ENCODE data around the gene IMP3. TPM values are rescaled to one million over a fixed set of nuclear protein-coding genes. Genes with fewer than 3 reads are reported as not detected.
A peak's percentile ranks its signal among the peaks of the same experiment; 100 is the strongest.

IMP3 gene
- total RNA-seq, 2 donors from 2014 or later: 125 to 277 TPM

- 85% methylated on average over 2 of the region's 2 CpGs for WGBS
- Histone ChIP-seq H3K36me3 (no peaks in the 10 kb centered on the region), H3K4me1 (replicated peaks) (peaks cover 17% of the 10 kb centered on the region), H3K27me3 (replicated peaks; ENCODE audit: insufficient read depth) (no peaks in the 10 kb centered on the region), H3K27ac (no peak overlapping the region), H3K9me3 (no peaks in the 10 kb centered on the region), H3K4me3 (no peak overlapping the region)
- no peak for DNase-seq (ENCODE audit: low spot score)
- intact Hi-C loops (cut with DNase I): loop anchor here (5.0 kb wide), 1 partner anchor 93 kb away; no protein-coding TSS in a partner anchor
- TF ChIP-seq POLR2A (IDR thresholded peaks at IDR 0.05) (no peak), POLR2AphosphoS5 (IDR thresholded peaks at IDR 0.05) (no peak), CTCF (IDR thresholded peaks at IDR 0.05) (no peak)
These were observed 4.4 kb upstream of the IMP3 start for GRCh38 chr15:75644376-75644775.

- DNase-seq (ENCODE audit: low spot score): no peak
- intact Hi-C loops (cut with DNase I): loop anchor here (5.0 kb wide), 1 partner anchor 96 kb away; no protein-coding TSS in a partner anchor
- H3K27me3 ChIP-seq (replicated peaks; ENCODE audit: insufficient read depth): no peaks in the 10 kb centered on the region
- WGBS: 92% methylated on average over 5 of the region's 5 CpGs
- H3K4me3 ChIP-seq: no peak overlapping the region
- H3K9me3 ChIP-seq: no peaks in the 10 kb centered on the region
- no peak overlapping the region for H3K27ac ChIP-seq
- no peaks in the 10 kb centered on the region for H3K36me3 ChIP-seq
- H3K4me1 ChIP-seq (replicated peaks): peaks cover 16% of the 10 kb centered on the region
- TF ChIP-seq POLR2AphosphoS5 (IDR thresholded peaks at IDR 0.05): no peak
- TF ChIP-seq POLR2A (IDR thresholded peaks at IDR 0.05): no peak
- no peak for TF ChIP-seq CTCF (IDR thresholded peaks at IDR 0.05)
These were observed 1.6 kb upstream of the IMP3 start for GRCh38 chr15:75641603-75642002.

- whole genome bisulfite sequencing: 67% methylated on average over 4 of the region's 4 CpGs
- Histone ChIP-seq H3K4me3 (no peak overlapping the region), H3K9me3 (no peaks in the 10 kb centered on the region), H3K4me1 (replicated peaks) (peaks cover 12% of the 10 kb centered on the region), H3K27ac (peak overlapping the region in 1 of 2 donors; percentile 82), H3K27me3 (replicated peaks; ENCODE audit: insufficient read depth) (no peaks in the 10 kb centered on the region), H3K36me3 (no peaks in the 10 kb centered on the region)
- no peak for TF ChIP-seq POLR2AphosphoS5 (IDR thresholded peaks at IDR 0.05)
- no peak for TF ChIP-seq POLR2A (IDR thresholded peaks at IDR 0.05)
- TF ChIP-seq CTCF (IDR thresholded peaks at IDR 0.05): no peak
- no peak for DNase-seq (ENCODE audit: low spot score)
- intact Hi-C loops (cut with DNase I): loop anchor here (5.0 kb wide), 1 partner anchor 96 kb away; no protein-coding TSS in a partner anchor
These were observed 1.1 kb upstream of the IMP3 start for GRCh38 chr15:75641179-75641503.

- Histone ChIP-seq H3K27me3 (replicated peaks; ENCODE audit: insufficient read depth) (no peaks in the 10 kb centered on the region), H3K9me3 (no peaks in the 10 kb centered on the region), H3K4me1 (replicated peaks) (peaks cover 12% of the 10 kb centered on the region), H3K4me3 (peak overlapping the region; percentile 62 to 89), H3K27ac (peak overlapping the region; percentile 82 to 88), H3K36me3 (no peaks in the 10 kb centered on the region)
- DNase-seq (ENCODE audit: low spot score): no peak
- no peak for TF ChIP-seq POLR2AphosphoS5 (IDR thresholded peaks at IDR 0.05)
- TF ChIP-seq POLR2A (IDR thresholded peaks at IDR 0.05): no peak
- no peak for TF ChIP-seq CTCF (IDR thresholded peaks at IDR 0.05)
- WGBS: 4% methylated on average over 17 of the region's 17 CpGs
- intact Hi-C loops (cut with DNase I): loop anchor here (5.0 kb wide), 1 partner anchor 97 kb away; no protein-coding TSS in a partner anchor
These were observed 607 bp upstream of the IMP3 start for GRCh38 chr15:75640483-75641178.

GRCh38 chr15:75639191-75639708, 774 bp downstream of the IMP3 start:
- DNase-seq (ENCODE audit: low spot score): peak; percentile 39

More at GRCh38 chr15:75639191-75639708, 774 bp downstream of the IMP3 start:
- peak overlapping the region; percentile 82 to 88 for H3K27ac ChIP-seq
- no peaks in the 10 kb centered on the region for H3K27me3 ChIP-seq (replicated peaks; ENCODE audit: insufficient read depth)
- intact Hi-C loops (cut with DNase I): loop anchor here (5.0 kb wide), 3 partner anchors 33 to 272 kb away; partner anchors contain the start of gene MAN2C1
- 2% methylated on average over 16 of the region's 16 CpGs for WGBS
- H3K4me1 ChIP-seq (replicated peaks): peaks cover 12% of the 10 kb centered on the region
- TF ChIP-seq POLR2A (IDR thresholded peaks at IDR 0.05): no peak
- no peak for TF ChIP-seq CTCF (IDR thresholded peaks at IDR 0.05)
- no peak for TF ChIP-seq POLR2AphosphoS5 (IDR thresholded peaks at IDR 0.05)
- no peaks in the 10 kb centered on the region for H3K9me3 ChIP-seq
- H3K36me3 ChIP-seq: no peaks in the 10 kb centered on the region
- peak overlapping the region; percentile 62 to 89 for H3K4me3 ChIP-seq

All from prostate gland (tissue), 2 donors.